Small intestine (tissue), 16 donors: ENCODE measurements around the gene GPR31. TPM values are rescaled to one million over a fixed set of nuclear protein-coding genes. Genes with fewer than 3 reads are reported as not detected.
"Not testable (repeated sequence)": the region's sequence is repeated elsewhere in the genome, so short reads cannot be mapped to it uniquely, and the experiment has no call there.

Experiments
- DNase-seq, 2 donors: peaks; one replicate each; pipeline versions ENCODE4 v3.0.0 to v3.0.0-alpha.2; 2013
- FAIRE-seq: peaks from 2 replicates; lab custom pipeline; 2012; peaks lifted over from hg19 to GRCh38; lab: Jason Lieb, UNC
- H3K27ac ChIP-seq, 3 donors: one replicate each; pipeline ENCODE4 v1.5.1; 2013; ENCODE audit warnings: low read length in 2 of 3, mild to moderate bottlenecking in 2 of 3, control low read depth in 1 of 3, inconsistent platforms in 1 of 3, low read depth in 1 of 3, moderate library complexity in 1 of 3
- H3K27me3 ChIP-seq, 3 donors: one replicate each; pipeline ENCODE4 v1.6.1; 2013; ENCODE audit warnings: low read length in 3 of 3, inconsistent platforms in 1 of 3; ENCODE audit not compliant: control insufficient read depth in 3 of 3, insufficient read depth in 3 of 3
- H3K36me3 ChIP-seq, 3 donors: one replicate each; pipeline ENCODE4 v1.6.1; 2013; ENCODE audit warnings: low read length in 3 of 3, inconsistent platforms in 1 of 3, low read depth in 1 of 3, mild to moderate bottlenecking in 1 of 3, moderate library complexity in 1 of 3; ENCODE audit not compliant: control insufficient read depth in 3 of 3, insufficient read depth in 2 of 3
- H3K4me1 ChIP-seq, 3 donors: one replicate each; pipeline ENCODE4 v1.6.1; 2013; ENCODE audit warnings: low read length in 2 of 3, inconsistent platforms in 1 of 3, low read depth in 1 of 3, mild to moderate bottlenecking in 1 of 3, moderate library complexity in 1 of 3; ENCODE audit not compliant: control insufficient read depth in 3 of 3, insufficient read depth in 2 of 3
- H3K4me3 ChIP-seq, 3 donors: one replicate each; pipeline ENCODE4 v1.5.1; 2013; ENCODE audit warnings: low read length in 3 of 3, control low read depth in 1 of 3, inconsistent platforms in 1 of 3, low read depth in 1 of 3, mild to moderate bottlenecking in 1 of 3, moderate library complexity in 1 of 3
- H3K9me3 ChIP-seq, 2 donors: one replicate each; pipeline ENCODE4 v1.6.1; 2013; ENCODE audit warnings: low read depth in 1 of 2, low read length in 1 of 2; ENCODE audit not compliant: control insufficient read depth in 2 of 2, insufficient read depth in 1 of 2
- WGBS, 3 donors: extraction: QIAGEN DNeasy Blood & Tissue Kit; methylation state at CpG; one replicate each; pipeline ENCODE4 v1.1.7; 2013; 5-methylcytosine and 5-hydroxymethylcytosine counted together
- long read RNA-seq, 10 donors: transcript quantifications; one replicate each; lab custom pipeline, GENCODE V29; 2026
- polyA plus RNA-seq, 4 donors: library from polyadenylated mRNA; stranded (reverse) in 3 of 4; unstranded in 1 of 4; fragments of 200-250 nt in 3 of 4; fragments of 120-200 nt in 1 of 4; gene quantifications; one replicate each; pipeline versions ENCODE4 v1.2.1 to v1.2.3, GENCODE V29; 2013
- donor health status: healthy with polysubstance abuse.
- donor health status: control.
- donor health status: control.
- donor health status: Bipolar disorder and iron deficiency.
- donor health status: healthy.

The GPR31 gene, protein sequence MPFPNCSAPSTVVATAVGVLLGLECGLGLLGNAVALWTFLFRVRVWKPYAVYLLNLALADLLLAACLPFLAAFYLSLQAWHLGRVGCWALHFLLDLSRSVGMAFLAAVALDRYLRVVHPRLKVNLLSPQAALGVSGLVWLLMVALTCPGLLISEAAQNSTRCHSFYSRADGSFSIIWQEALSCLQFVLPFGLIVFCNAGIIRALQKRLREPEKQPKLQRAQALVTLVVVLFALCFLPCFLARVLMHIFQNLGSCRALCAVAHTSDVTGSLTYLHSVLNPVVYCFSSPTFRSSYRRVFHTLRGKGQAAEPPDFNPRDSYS
- under 1 TPM in 1 of 4 donors, not detected in 3; 0.35 TPM for polyA plus RNA-seq
- long read RNA-seq, donor 1, partial matches to known transcripts = 0 of 2 reads
- long read RNA-seq, donor 1, other reads (novel, unspliced or antisense) = 0 of 2 reads
- long read RNA-seq, donor 2 = 0 reads
- long read RNA-seq, donor 3, partial matches to known transcripts = 0 of 2 reads
- long read RNA-seq, donor 3, other reads (novel, unspliced or antisense) = 0 of 2 reads
- long read RNA-seq, donor 4 = 0 reads
- long read RNA-seq, donor 5, partial matches to known transcripts = 0 of 1 reads
- long read RNA-seq, donor 5, other reads (novel, unspliced or antisense) = 0 of 1 reads
- long read RNA-seq, donor 6 = 0 reads
- long read RNA-seq, donor 7 = 0 reads
- long read RNA-seq, donor 8 = 0 reads
- long read RNA-seq, donor 9 = 0 reads
- long read RNA-seq, donor 10, partial matches to known transcripts = 0 of 1 reads
- long read RNA-seq, donor 10, other reads (novel, unspliced or antisense) = 0 of 1 reads

DNA sequence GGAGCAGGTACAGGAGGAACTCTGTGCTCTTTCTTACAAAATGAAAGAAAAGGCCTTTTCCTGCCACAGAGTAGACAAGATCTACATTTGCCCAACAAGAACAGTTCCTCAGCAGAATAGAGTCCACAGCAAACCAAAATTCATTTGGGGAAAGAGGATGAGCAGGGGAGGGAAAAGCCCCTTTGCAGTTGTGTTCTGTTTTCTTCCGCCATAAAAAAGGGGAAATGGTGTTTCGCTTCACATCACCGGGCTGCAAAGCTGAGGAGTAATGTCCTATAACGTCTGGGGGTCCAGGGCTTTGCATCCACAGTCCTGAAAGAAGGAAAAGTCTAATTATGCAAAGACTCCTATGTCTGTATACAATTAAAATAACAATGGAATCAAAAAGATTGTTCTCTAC lies at the start of gene GPR31:
TSS of gene GPR31 (minus strand) at position 118 of the 400 bp plus-strand sequence. CDS start 149 bp downstream, outside the sequence.
- FAIRE-seq = no peak
- Histone ChIP-seq H3K4me3 (no peak within 1 kb of the TSS), H3K27me3 (no peaks in the 10 kb centered on the region), H3K4me1 (peaks cover 0 to 4% (median 2%) of the 10 kb centered on the region in 3 donors), H3K27ac (no peak within 1 kb of the TSS), H3K9me3 (no peaks in the 10 kb centered on the region), H3K36me3 (no peaks in the 10 kb centered on the region)
- WGBS, 3 donors = 71 to 85% (median 79%) methylated on average over 4 of the region's 4 CpGs
- no peak for DNase-seq

DNA sequence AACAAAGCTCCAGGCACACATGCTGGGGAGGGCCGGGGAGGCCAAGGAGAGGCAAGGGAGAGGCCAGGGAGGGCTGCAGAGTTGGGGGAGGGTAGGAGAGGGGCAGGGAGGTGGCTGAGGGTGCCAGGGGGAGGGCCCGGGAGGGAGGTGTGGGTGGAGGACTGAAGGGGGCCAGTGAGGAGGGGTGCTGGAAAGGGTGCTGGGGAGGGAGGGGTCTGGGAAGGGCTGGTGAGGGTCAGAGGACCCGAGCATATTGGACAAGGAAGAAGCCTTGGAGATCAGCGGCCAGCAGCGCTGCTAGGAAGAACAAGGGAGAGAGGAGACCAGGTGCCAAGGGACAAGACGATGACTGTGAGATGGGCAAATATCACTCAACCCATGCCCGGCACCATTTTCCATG lies 49.7 kb upstream of the GPR31 start:
- no peak overlapping the region for H3K4me3 ChIP-seq
- H3K4me1 ChIP-seq = peaks cover 0 to 6% (median 0%) of the 10 kb centered on the region in 3 donors
- 77 to 84% (median 81%) methylated on average over 7 of the region's 7 CpGs for WGBS, 3 donors
- DNase-seq (no peak), FAIRE-seq (no peak)
- no peaks in the 10 kb centered on the region for H3K9me3 ChIP-seq
- H3K27me3 ChIP-seq = no peaks in the 10 kb centered on the region
- no peak overlapping the region for H3K27ac ChIP-seq
- no peaks in the 10 kb centered on the region for H3K36me3 ChIP-seq

DNA sequence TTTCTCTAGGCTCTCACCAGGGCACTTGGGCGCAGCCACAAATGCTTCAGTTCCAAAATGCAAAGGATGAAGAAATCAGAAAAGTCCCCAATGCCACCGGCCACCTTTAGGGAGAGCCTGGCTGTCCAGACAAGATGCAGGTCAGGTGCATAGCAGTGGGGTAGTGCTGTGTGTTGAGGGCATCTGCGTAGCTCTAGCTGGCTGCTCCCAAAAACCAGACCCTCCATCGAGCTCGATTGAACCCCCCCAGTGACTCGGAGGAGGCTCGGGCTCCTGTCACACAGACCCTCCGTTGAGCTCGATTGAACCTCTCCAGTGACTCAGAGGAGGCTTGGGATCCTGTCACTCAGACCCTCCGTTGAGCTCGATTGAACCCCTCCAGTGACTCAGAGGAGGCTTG lies 47.5 kb upstream of the GPR31 start:
- H3K4me3 ChIP-seq, H3K4me1 ChIP-seq, H3K36me3 ChIP-seq, H3K27me3 ChIP-seq, H3K27ac ChIP-seq, FAIRE-seq, H3K9me3 ChIP-seq, DNase-seq: not testable (repeated sequence)
- 90 to 94% (median 91%) methylated on average over 10 to 11 of the region's 11 CpGs for WGBS, 3 donors

DNA sequence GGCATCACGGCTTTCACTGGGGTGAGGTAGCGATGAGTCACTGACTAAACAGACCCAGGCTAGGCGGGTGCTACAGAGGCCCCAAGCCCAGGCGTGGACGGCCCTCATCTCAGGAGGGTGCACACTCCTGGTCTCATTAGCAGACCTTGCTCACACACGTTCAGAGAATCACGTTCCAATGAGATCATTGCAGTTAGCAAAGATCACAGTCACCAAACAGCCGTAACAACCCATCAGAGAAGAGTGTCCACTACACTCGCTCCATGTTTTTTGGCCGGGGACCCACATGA lies 46.2 kb upstream of the GPR31 start:
- not testable (repeated sequence) for H3K27me3 ChIP-seq, FAIRE-seq, H3K4me3 ChIP-seq, H3K4me1 ChIP-seq, H3K27ac ChIP-seq, H3K9me3 ChIP-seq
- peak; percentile 57 to 84 for DNase-seq
- WGBS, 3 donors = 16 to 66% (median 44%) methylated on average over 5 to 10 of the region's 10 CpGs
- peaks cover 0 to 15% (median 0%) of the 10 kb centered on the region in 3 donors for H3K36me3 ChIP-seq

DNA sequence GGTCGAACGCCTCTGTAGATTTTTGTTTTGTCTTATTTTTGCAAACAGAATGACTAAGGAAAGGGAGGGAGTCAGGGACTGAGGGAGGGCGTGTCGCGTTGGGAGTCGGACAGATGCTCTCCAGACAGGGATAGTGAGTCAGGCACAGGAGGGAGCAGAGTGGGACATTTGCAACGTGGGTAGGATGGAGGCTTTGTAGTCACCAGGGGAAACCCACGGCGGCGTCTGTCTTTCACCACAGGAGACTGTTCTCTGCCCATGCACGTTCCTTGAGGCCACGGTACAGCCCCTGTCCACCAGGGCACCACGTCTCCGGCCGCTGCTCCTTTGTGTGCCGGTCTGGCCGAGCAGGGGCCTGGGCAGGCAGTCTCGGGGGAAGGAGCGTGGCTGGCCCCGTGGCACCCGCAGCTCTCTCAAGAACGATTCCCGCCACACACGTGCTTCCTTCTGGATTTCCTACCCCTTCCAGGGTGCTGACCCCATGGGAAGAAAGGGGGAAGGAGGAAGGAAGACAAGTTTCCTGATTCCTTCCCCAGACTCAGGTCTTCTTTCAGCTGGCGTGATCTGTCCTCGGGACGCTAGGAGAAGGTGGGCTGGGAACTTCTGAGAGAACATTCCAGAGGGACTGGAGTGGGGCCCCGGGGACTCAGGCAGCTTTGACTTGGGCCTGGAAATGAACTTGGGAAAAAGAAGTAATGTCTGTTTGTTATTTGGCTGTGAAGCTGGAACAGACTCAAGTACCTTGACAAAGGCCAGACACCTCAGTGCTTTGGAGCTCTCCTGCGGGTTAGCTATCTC lies 45.7 kb upstream of the GPR31 start:
- not testable (repeated sequence) for H3K4me3 ChIP-seq, FAIRE-seq, H3K27me3 ChIP-seq, H3K4me1 ChIP-seq, H3K9me3 ChIP-seq, DNase-seq
- peaks cover 0 to 15% (median 0%) of the 10 kb centered on the region in 3 donors for H3K36me3 ChIP-seq
- 75 to 82% (median 80%) methylated on average over 14 to 28 of the region's 29 CpGs for WGBS, 3 donors
- H3K27ac ChIP-seq = peak overlapping the region in 1 of 3 donors; percentile 61

DNA sequence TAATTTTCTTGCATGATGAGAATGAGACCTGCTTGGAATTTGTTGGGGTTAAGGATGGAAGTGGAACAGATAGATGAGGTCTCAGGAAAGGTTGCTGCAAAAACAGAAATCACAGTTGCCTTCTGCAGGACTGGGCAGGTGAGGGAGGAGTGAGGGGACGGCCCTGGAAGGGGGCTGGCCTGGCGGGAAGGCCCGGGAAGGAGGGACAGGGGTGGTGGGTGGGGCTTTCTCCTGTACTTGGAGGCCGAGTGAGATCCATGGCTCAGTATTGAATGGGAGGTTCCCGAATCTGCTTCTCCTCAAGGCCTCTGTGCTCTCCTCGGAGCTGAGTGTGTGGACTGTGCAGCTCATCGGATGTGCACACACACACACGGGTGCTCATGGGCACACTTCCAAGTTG lies 44.8 kb upstream of the GPR31 start:
- 87 to 91% (median 89%) methylated on average over 5 to 8 of the region's 8 CpGs for WGBS, 3 donors
- not testable (repeated sequence) for H3K27ac ChIP-seq, H3K4me3 ChIP-seq, H3K4me1 ChIP-seq, FAIRE-seq, H3K9me3 ChIP-seq, H3K27me3 ChIP-seq, DNase-seq
- H3K36me3 ChIP-seq = peaks cover 0 to 15% (median 0%) of the 10 kb centered on the region in 3 donors

DNA sequence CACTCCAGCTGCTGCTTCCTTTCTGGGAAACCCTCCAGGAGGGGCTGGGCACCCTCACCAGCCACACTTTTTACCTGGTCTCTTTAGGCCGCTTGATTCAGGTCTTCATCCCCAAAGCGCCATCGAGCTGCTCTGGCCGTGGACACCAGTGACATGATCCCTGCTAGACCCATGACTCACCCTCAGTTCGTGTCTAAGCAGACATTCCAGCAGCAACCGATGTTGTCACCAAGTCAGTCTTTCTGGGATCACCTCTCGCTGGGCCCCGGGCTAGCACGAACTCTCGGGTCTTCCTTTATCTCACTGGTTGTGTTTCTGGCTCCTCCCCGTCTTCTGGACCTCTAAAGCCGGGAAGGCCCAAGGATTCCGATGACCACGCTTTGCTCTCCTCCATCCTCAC lies 43.0 kb upstream of the GPR31 start:
- FAIRE-seq = no peak
- DNase-seq = no peak
- no peaks in the 10 kb centered on the region for H3K27me3 ChIP-seq
- 91 to 96% (median 93%) methylated on average over 14 of the region's 14 CpGs for WGBS, 3 donors
- peaks cover 0 to 6% (median 0%) of the 10 kb centered on the region in 3 donors for H3K4me1 ChIP-seq
- H3K27ac ChIP-seq = no peak overlapping the region
- H3K4me3 ChIP-seq = no peak overlapping the region
- peaks cover 0 to 15% (median 0%) of the 10 kb centered on the region in 3 donors for H3K36me3 ChIP-seq
- no peaks in the 10 kb centered on the region for H3K9me3 ChIP-seq
